Measurements from ENCODE around the gene P3H2. TPM values are rescaled to one million over a fixed set of nuclear protein-coding genes. Genes with fewer than 3 reads are reported as not detected.

The P3H2 gene
- total RNA-seq, 2 donors from 2014 or later: not detected

DNA sequence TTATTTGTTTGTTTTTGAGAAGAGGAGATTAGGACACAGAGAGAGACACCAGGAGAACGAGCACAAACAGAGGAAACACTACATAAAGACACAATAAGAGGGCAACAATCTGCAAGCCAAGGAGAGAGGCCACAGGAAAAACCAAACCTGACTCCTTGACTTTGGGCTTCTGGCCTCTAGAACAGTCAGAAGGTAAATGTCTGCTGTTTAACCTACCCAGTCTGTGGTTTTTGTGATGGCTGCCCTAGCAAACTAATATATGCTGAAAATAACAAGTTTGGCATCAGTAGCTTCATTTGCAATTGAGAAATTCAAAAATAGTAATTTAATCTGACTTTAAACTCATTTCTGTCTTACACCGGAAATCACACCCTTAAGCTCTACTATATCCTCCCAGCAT, 110.2 kb downstream of the P3H2 start:
- Mint-ChIP-seq H3K27me3 (peaks cover 54% of the 10 kb centered on the region), H3K36me3 (ENCODE audit: low read depth) (no peaks in the 10 kb centered on the region), H3K4me3 (no peak overlapping the region), H3K27ac (no peak overlapping the region), H3K4me1 (no peaks in the 10 kb centered on the region)
- ATAC-seq (no peak), DNase-seq (no peak)
- no peaks in the 10 kb centered on the region for H3K9me3 ChIP-seq (ENCODE audit: control insufficient read depth, low read length, poor library complexity, severe bottlenecking)

DNA sequence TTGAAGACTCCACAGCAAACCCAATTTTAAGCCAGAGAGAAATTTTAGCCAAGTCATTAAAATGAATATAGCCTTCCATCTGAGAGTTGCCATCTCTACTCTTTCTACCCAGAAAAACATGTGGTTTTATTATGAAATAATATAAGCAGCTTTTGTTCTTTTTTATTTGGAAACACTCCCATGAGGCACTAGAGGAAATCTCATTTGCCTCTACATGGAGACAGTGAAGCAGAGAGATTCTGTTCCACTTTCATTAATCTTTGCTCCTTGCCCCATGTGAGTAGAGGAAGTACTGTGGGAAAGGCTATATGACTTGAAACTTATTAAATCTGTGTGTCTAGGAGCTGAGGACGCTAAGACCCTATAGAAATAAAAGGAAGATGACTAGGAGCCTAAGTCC, 111.1 kb downstream of the P3H2 start:
- DNase-seq (no peak), ATAC-seq (no peak)
- Mint-ChIP-seq H3K27ac (no peak overlapping the region), H3K4me1 (no peaks in the 10 kb centered on the region), H3K4me3 (no peak overlapping the region), H3K27me3 (peaks cover 54% of the 10 kb centered on the region), H3K36me3 (ENCODE audit: low read depth) (no peaks in the 10 kb centered on the region)
- H3K9me3 ChIP-seq (ENCODE audit: control insufficient read depth, low read length, poor library complexity, severe bottlenecking): no peaks in the 10 kb centered on the region

- DNase-seq (no peak), ATAC-seq (no peak)
- Mint-ChIP-seq H3K27me3 (peaks cover 47% of the 10 kb centered on the region), H3K4me3 (no peak overlapping the region), H3K4me1 (no peaks in the 10 kb centered on the region), H3K36me3 (ENCODE audit: low read depth) (no peaks in the 10 kb centered on the region), H3K27ac (no peak overlapping the region)
- no peaks in the 10 kb centered on the region for H3K9me3 ChIP-seq (ENCODE audit: control insufficient read depth, low read length, poor library complexity, severe bottlenecking)
Measured at GRCh38 chr3:190008432-190008831, 112.3 kb downstream of the P3H2 start.

GRCh38 chr3:190005343-190006113, 115.2 kb downstream of the P3H2 start:
- Mint-ChIP-seq H3K27me3 (peaks cover 36% of the 10 kb centered on the region), H3K4me1 (no peaks in the 10 kb centered on the region), H3K27ac (no peak overlapping the region), H3K4me3 (no peak overlapping the region), H3K36me3 (ENCODE audit: low read depth) (no peaks in the 10 kb centered on the region)
- ATAC-seq: no peak
- no peaks in the 10 kb centered on the region for H3K9me3 ChIP-seq (ENCODE audit: control insufficient read depth, low read length, poor library complexity, severe bottlenecking)
- DNase-seq: no peak

DNA sequence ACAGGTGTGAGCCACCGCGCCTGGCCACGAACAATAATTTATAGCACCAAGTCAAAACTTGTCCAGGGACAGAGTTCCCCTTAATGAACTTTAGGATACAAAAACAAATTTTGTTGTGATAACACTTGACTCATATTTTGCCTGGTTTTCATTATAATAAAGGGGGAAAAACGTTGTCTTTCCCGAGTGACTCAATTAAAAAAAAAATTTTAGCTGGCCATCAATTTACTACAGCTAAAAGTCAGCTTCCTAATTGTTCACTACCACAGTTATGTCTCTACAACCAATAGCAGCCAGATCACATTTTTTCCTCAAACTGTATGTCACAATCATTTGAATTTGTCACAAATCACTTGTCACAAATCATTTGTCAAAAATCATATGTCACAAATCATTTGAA, 116.0 kb downstream of the P3H2 start:
- Mint-ChIP-seq H3K4me1 (no peaks in the 10 kb centered on the region), H3K36me3 (ENCODE audit: low read depth) (no peaks in the 10 kb centered on the region), H3K4me3 (no peak overlapping the region), H3K27me3 (peaks cover 44% of the 10 kb centered on the region), H3K27ac (no peak overlapping the region)
- H3K9me3 ChIP-seq (ENCODE audit: control insufficient read depth, low read length, poor library complexity, severe bottlenecking): no peaks in the 10 kb centered on the region
- ATAC-seq: no peak
- no peak for DNase-seq

- no peak overlapping the region for H3K4me3 Mint-ChIP-seq
- no peak for ATAC-seq
Measured at GRCh38 chr3:190003681-190004123, 117.0 kb downstream of the P3H2 start.

DNA sequence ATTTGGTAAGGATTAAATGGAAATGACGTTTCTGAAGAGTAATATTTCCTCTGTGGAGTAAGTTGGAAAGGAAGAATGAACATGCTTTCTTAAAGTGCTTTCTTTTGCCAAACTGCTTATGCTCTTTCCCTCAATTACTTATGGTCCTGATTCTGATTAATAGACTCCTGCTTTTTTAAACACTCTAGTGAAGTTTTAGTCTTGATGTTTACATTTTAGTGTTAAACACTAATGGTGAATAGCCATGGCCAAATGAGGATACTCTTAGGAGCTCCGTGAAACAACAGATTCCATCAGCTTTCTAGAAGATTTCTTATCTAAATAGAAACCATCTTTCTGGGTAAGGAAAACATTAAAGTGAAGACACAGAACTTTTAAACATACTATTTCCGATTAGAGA, 117.6 kb downstream of the P3H2 start:
- Mint-ChIP-seq H3K4me1 (no peaks in the 10 kb centered on the region), H3K4me3 (no peak overlapping the region), H3K27ac (no peak overlapping the region), H3K36me3 (ENCODE audit: low read depth) (peaks cover 2% of the 10 kb centered on the region), H3K27me3 (peaks cover 29% of the 10 kb centered on the region)
- DNase-seq (no peak), ATAC-seq (no peak)
- no peaks in the 10 kb centered on the region for H3K9me3 ChIP-seq (ENCODE audit: control insufficient read depth, low read length, poor library complexity, severe bottlenecking)

More at GRCh38 chr3:190003681-190004123, 117.0 kb downstream of the P3H2 start:
- Mint-ChIP-seq H3K4me1 (no peaks in the 10 kb centered on the region), H3K27ac (no peak overlapping the region), H3K27me3 (peaks cover 36% of the 10 kb centered on the region), H3K36me3 (ENCODE audit: low read depth) (peaks cover 2% of the 10 kb centered on the region)
- DNase-seq: no peak
- H3K9me3 ChIP-seq (ENCODE audit: control insufficient read depth, low read length, poor library complexity, severe bottlenecking): no peaks in the 10 kb centered on the region

GRCh38 chr3:190001426-190001825, 119.3 kb downstream of the P3H2 start:
- ATAC-seq (no peak), DNase-seq (no peak)
- H3K4me3 Mint-ChIP-seq: no peak overlapping the region
- no peaks in the 10 kb centered on the region for H3K9me3 ChIP-seq (ENCODE audit: control insufficient read depth, low read length, poor library complexity, severe bottlenecking)
- H3K4me1 Mint-ChIP-seq: peaks cover 3% of the 10 kb centered on the region
- no peak overlapping the region for H3K27ac Mint-ChIP-seq
- peaks cover 26% of the 10 kb centered on the region for H3K27me3 Mint-ChIP-seq
- H3K36me3 Mint-ChIP-seq (ENCODE audit: low read depth): peaks cover 2% of the 10 kb centered on the region

DNA sequence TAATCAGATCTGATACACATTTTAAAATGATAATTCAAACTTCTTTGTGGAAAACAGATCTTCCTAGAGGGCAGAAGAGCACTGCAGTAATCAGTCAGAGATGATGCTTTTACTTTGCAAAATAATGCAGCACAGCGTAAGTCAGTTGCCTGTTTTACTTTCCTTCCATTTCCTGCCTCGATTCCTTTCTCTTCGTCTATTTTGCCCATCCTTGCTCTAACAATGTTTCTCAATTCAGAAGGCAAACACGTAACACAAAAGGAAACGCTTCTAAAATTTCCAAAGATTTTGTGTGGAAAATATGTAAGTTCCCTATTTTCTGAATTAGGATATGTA, 119.9 kb downstream of the P3H2 start:
- no peak overlapping the region for H3K27ac Mint-ChIP-seq
- H3K27me3 Mint-ChIP-seq: peaks cover 20% of the 10 kb centered on the region
- DNase-seq: no peak
- H3K36me3 Mint-ChIP-seq (ENCODE audit: low read depth): peaks cover 2% of the 10 kb centered on the region
- ATAC-seq: no peak
- H3K4me3 Mint-ChIP-seq: no peak overlapping the region
- no peaks in the 10 kb centered on the region for H3K9me3 ChIP-seq (ENCODE audit: control insufficient read depth, low read length, poor library complexity, severe bottlenecking)
- peaks cover 3% of the 10 kb centered on the region for H3K4me1 Mint-ChIP-seq

DNA sequence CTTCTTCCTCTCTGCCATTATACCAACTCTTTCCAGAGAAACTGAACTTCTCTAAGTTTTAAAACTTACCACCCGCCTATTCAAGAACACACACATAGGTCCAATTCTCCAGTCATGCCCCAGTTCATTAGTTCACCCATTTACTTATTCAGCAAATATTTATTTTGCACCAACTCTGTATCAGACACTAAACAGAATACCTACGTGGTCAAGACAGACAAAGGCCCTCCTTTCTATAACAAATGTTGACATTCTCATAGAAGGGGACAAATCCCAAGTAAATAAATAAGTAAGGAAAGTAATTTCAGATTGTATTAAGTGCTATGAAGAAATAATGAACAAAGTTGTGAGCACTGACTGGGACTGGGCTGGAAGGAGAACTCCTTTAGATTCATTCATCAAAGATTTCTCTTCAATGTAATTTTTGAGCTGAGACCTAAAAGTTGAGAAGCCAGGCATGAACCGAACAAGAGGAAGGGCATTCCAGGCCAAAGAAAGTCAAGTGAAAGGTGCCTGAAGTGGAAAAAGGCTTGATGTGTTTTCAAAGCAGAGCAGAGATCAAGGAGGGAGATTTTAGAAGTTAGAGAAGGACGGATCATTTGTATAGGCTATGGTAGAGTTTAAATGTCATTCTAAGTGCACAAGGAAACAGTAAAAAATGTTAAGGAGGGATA, 120.4 kb downstream of the P3H2 start:
- H3K9me3 ChIP-seq (ENCODE audit: control insufficient read depth, low read length, poor library complexity, severe bottlenecking): no peaks in the 10 kb centered on the region
- DNase-seq: no peak
- Mint-ChIP-seq H3K36me3 (ENCODE audit: low read depth) (peaks cover 2% of the 10 kb centered on the region), H3K27ac (no peak overlapping the region), H3K27me3 (peaks cover 17% of the 10 kb centered on the region), H3K4me3 (no peak overlapping the region), H3K4me1 (peaks cover 3% of the 10 kb centered on the region)
- ATAC-seq: no peak

DNA sequence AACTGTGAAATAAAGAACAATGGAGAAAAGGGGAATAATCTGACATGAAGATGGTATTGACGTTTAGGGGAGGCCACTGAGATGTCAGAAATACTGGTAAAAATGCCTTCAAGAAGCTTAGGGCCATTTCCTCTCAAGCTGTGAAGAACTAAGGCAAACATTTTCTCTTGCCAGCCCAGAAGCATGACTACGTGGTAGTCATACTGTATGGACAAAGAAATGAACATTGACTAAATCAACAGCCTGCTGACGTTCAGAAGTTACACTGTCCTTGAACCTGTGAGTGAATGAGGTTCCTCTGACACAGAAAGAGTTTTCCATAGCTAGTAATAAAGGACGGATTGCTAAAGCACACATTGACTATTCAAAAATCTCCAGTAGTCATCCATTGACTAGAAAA, 121.0 kb downstream of the P3H2 start:
- no peak overlapping the region for H3K4me3 Mint-ChIP-seq
- peaks cover 3% of the 10 kb centered on the region for H3K4me1 Mint-ChIP-seq
- H3K27me3 Mint-ChIP-seq: peaks cover 17% of the 10 kb centered on the region
- ATAC-seq (no peak), DNase-seq (no peak)
- no peak overlapping the region for H3K27ac Mint-ChIP-seq
- peaks cover 2% of the 10 kb centered on the region for H3K36me3 Mint-ChIP-seq (ENCODE audit: low read depth)
- no peaks in the 10 kb centered on the region for H3K9me3 ChIP-seq (ENCODE audit: control insufficient read depth, low read length, poor library complexity, severe bottlenecking)

DNA sequence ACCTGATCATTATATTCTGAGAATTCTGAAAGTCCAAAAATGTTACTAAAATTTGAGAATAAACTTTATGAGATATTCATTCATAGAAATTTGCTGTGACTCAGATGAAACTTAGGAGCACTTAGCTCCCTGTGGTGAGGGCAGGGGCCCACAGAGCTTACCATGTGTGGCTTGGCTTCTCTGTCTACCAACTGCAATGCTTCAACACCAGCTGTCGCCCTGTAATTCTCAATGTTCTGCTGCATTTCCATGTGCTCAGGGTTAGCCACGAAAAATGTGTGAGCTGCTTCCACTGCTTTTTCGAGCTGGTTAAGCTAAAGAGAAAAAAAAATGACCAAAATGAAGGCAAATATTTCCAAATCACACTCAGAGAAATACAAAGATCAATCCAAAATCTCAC, 125.6 kb downstream of the P3H2 start:
- H3K9me3 ChIP-seq (ENCODE audit: control insufficient read depth, low read length, poor library complexity, severe bottlenecking): no peaks in the 10 kb centered on the region
- DNase-seq: no peak
- H3K4me1 Mint-ChIP-seq: peaks cover 3% of the 10 kb centered on the region
- H3K4me3 Mint-ChIP-seq: no peak overlapping the region
- ATAC-seq: no peak
- H3K36me3 Mint-ChIP-seq (ENCODE audit: low read depth): peaks cover 2% of the 10 kb centered on the region
- H3K27ac Mint-ChIP-seq: no peak overlapping the region
- H3K27me3 Mint-ChIP-seq: peaks cover 31% of the 10 kb centered on the region

DNA sequence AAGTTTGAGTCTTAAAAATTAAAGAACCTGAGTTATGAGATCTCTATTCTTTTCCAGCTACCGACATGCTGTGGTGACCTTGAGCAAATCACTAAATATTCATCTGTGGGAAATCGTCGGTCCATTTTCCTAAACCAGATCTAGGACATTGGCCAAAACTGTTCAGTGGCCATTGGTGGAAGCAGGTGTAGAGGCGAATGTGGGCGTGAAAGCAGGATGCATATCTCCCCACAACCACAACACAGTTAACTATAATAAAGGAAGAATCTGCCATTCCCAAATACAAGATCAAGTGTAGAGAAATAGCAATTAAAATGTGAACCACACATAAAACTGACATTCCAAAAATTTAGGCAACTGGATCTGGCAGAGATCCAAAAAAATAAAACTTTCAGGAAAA, 129.9 kb downstream of the P3H2 start:
- H3K4me3 Mint-ChIP-seq: no peak overlapping the region
- no peaks in the 10 kb centered on the region for H3K4me1 Mint-ChIP-seq
- DNase-seq (no peak), ATAC-seq (no peak)
- no peaks in the 10 kb centered on the region for H3K9me3 ChIP-seq (ENCODE audit: control insufficient read depth, low read length, poor library complexity, severe bottlenecking)
- H3K36me3 Mint-ChIP-seq (ENCODE audit: low read depth): no peaks in the 10 kb centered on the region
- H3K27ac Mint-ChIP-seq: no peak overlapping the region
- peaks cover 42% of the 10 kb centered on the region for H3K27me3 Mint-ChIP-seq

- ATAC-seq (no peak), DNase-seq (no peak)
- Mint-ChIP-seq H3K4me1 (no peaks in the 10 kb centered on the region), H3K27me3 (peaks cover 36% of the 10 kb centered on the region), H3K27ac (no peak overlapping the region), H3K36me3 (ENCODE audit: low read depth) (no peaks in the 10 kb centered on the region), H3K4me3 (no peak overlapping the region)
- no peaks in the 10 kb centered on the region for H3K9me3 ChIP-seq (ENCODE audit: control insufficient read depth, low read length, poor library complexity, severe bottlenecking)
Measured at GRCh38 chr3:189988854-189989253, 131.8 kb downstream of the P3H2 start.
